GM12801 (cell line): ENCODE data around the gene GALNTL6.

Experiments used
- CTCF ChIP-seq: IDR thresholded peaks from one replicate; pipeline ENCODE4 v1.5.1; 2011; ENCODE audit warnings: control low read depth; ENCODE audit not compliant: insufficient read length; ENCODE audit errors: extremely low read depth

Gene GALNTL6

GRCh38 chr4:172485007-172485406 lies 671.8 kb downstream of the GALNTL6 start:
- TF ChIP-seq CTCF, result no peak

DNA sequence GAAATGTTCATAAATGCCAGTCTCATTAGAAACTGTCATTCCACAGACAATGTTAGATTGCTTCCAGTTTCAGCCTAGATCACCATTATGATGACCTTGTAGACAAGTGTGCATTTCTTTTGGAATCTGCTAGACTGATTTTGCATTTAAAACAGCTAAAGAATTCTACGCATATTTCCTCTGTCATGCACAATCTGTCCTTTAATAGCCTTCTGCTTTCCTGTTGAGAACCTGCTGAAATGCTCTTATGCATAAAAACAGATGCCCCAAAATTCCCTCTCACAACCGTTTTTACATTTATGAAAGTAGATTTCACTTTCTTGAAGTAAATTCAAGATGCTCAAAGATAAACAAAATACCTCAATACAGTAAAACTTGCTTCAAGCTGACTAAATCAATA lies 673.3 kb downstream of the GALNTL6 start:
- no peak for TF ChIP-seq CTCF

GRCh38 chr4:172489861-172490260 lies 676.7 kb downstream of the GALNTL6 start:
- TF ChIP-seq CTCF, result no peak

DNA sequence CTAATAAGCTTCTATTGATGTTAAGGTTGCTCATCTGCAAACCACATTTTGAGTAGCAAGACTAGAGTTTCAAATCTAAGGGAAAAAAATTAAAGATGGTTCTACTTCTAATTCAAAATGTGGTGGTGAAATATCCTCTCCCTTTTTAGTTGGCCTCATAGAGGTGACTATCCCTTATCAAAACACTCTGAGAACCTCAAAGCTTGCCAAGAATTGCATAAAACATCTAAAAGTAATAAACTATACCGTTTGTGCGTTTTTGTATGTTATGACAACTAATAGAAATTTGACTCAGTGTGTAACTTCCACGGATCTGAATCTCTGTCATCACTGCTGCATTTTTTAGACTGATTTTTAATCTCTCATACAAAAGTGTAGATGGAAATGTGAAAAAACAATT lies 682.6 kb downstream of the GALNTL6 start:
- TF ChIP-seq CTCF, result no peak

DNA sequence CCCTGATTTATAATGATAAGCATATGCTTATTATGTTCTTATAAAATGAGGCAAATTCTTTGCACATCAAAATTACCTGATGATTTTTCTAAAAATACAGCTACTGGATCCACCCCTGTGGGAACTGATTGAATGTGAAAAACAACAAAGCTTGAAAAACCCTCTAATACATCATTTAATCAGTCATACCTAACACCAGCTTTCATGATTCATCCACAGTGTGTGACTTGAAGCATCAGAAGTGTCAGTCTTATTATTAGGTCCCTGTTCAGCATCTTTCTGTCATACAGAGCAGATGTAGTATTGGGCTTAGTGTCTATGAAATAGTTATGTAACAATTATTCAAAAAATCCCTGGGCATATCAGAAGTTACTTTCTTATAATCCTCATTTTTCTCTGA lies 684.1 kb downstream of the GALNTL6 start:
- TF ChIP-seq CTCF, result no peak

DNA sequence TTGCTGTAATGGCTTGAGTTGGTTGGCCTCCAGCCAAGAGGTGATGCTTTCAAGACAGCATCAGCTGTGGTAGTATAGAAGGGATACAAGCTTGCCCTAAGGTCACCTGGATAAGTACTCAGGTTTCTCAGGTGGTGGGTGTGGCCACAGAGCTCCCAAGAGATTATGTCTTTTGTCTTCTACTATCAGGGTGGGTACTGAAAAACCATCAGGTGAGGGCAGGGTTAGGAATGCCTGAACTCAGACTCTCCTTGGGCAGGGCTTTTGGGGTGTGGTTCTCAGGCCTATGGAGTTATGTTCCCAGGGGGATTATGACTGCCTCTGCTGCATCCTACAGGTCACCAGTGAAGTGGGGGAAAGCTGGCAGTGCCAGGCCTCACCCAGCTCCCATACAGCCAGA lies 700.8 kb downstream of the GALNTL6 start:
- TF ChIP-seq CTCF, result no peak

DNA sequence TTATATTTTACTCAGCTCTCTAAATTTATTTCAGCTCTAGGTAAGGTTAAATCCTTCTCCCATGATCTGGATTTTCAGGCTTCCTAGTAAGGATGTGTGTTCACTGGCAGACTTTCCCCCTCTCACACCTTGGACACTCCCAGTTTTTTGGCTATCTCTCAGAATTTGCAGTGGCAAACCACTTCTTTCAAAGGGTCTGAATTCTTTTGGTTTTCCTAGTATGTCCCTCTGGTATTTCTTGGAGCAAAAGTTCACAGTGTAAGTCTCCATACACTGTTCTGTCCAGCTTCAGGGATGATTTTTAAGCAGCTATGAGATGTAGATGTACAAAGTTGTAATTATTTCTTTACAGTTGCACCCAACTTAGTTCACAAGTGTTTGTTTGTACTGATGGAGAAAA lies 701.6 kb downstream of the GALNTL6 start:
- no peak for TF ChIP-seq CTCF
